Thoracic aorta (tissue), 2 donors: Measurements from ENCODE around the gene CTAGE9. TPM values are rescaled to one million over a fixed set of nuclear protein-coding genes. Genes with fewer than 3 reads are reported as not detected.

Source experiments
- ATAC-seq: fragments of 150-250 bp; one replicate; pipeline ENCODE4 v1.8.0; 2017; ENCODE audit warnings: low read depth; ENCODE audit not compliant: insufficient number of reproducible peaks, low FRiP score
- DNase-seq: peaks from one replicate; pipeline ENCODE4 v3.0.0-alpha.2; 2020; ENCODE audit warnings: low spot score
- H3K27ac ChIP-seq, 2 donors: fragments of 200-600 bp; sonication (generic); 1 replicate in 1 of 2; 2 replicates in 1 of 2; pipeline ENCODE4 v1.5.1; 2016; ENCODE audit warnings: mild to moderate bottlenecking in 2 of 2, moderate library complexity in 2 of 2
- H3K27me3 ChIP-seq: fragments of 200-600 bp; sonication (generic); replicated peaks from 2 replicates; pipeline ENCODE4 v1.6.0; 2016; ENCODE audit warnings: mild to moderate bottlenecking; ENCODE audit not compliant: insufficient read depth
- H3K36me3 ChIP-seq: fragments of 200-600 bp; sonication (generic); one replicate; pipeline ENCODE4 v1.5.1; 2016
- H3K4me1 ChIP-seq, 2 donors: fragments of 200-600 bp; sonication (generic); 1 replicate in 1 of 2; 2 replicates in 1 of 2; pipeline versions ENCODE4 v1.5.1 to v1.6.0; 2016; ENCODE audit warnings: low read depth in 2 of 2, mild to moderate bottlenecking in 1 of 2; ENCODE audit not compliant: control insufficient read depth in 1 of 2
- H3K4me3 ChIP-seq: fragments of 200-600 bp; sonication (generic); 2 replicates; pipeline ENCODE4 v1.5.1; 2016; ENCODE audit warnings: mild to moderate bottlenecking
- H3K9me3 ChIP-seq: fragments of 200-600 bp; sonication (generic); 2 replicates; pipeline ENCODE4 v1.5.1; 2016
- total RNA-seq, 2 donors: library from RNA; depleted of rRNA; stranded (reverse); fragments of >200 nt; gene quantifications; one replicate each; pipeline versions ENCODE4 v1.1.0 to v1.2.3, GENCODE V29; 2016
- TF ChIP-seq, protein P1 (sequence below): fragments of 200-600 bp; sonication (generic); IDR thresholded peaks from one replicate; pipeline ENCODE4 v1.5.1; 2019; ENCODE audit warnings: antibody characterized with exemption

CTAGE9 gene
- total RNA-seq, 2 donors from 2014 or later = not detected

DNA sequence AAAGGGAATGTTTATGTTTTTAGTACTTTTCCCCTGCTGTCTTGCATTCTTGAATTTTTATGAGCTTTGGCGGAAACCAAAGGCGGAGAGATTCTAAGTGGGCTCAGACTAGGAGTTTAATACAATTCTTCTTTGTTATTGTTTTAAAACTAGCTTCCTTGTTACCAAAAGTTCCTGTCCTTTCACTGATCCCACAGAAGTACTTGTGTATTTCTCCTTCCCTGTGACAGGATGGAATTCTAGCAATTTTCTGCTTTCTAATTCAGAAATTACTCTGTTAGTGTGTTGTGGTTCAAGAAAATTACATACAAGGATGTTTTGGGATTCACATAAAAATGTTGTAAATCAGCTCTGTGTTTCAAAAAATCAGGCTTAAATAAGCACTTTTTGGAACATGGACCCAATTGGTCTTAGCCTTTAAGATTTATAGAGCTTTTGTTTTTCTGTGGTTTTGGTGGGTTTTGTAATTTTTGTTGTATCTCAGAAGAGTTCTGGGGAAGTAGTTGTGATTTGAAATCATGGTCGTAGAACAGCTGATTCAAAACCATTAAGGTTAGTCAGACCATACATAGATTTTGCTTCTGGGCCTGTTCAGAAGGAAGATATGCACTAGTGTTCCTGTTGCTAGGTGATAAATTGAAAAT is 17.6 kb upstream of the CTAGE9 start:
- H3K4me3 ChIP-seq = no peak overlapping the region
- DNase-seq (no peak), ATAC-seq (no peak)
- no peaks in the 10 kb centered on the region for H3K9me3 ChIP-seq
- H3K36me3 ChIP-seq = no peaks in the 10 kb centered on the region
- H3K27ac ChIP-seq = no peak overlapping the region
- no peaks in the 10 kb centered on the region for H3K27me3 ChIP-seq
- TF ChIP-seq, protein P1, sequence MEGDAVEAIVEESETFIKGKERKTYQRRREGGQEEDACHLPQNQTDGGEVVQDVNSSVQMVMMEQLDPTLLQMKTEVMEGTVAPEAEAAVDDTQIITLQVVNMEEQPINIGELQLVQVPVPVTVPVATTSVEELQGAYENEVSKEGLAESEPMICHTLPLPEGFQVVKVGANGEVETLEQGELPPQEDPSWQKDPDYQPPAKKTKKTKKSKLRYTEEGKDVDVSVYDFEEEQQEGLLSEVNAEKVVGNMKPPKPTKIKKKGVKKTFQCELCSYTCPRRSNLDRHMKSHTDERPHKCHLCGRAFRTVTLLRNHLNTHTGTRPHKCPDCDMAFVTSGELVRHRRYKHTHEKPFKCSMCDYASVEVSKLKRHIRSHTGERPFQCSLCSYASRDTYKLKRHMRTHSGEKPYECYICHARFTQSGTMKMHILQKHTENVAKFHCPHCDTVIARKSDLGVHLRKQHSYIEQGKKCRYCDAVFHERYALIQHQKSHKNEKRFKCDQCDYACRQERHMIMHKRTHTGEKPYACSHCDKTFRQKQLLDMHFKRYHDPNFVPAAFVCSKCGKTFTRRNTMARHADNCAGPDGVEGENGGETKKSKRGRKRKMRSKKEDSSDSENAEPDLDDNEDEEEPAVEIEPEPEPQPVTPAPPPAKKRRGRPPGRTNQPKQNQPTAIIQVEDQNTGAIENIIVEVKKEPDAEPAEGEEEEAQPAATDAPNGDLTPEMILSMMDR = no peak
- peaks cover 0 to 2% of the 10 kb centered on the region in 2 donors for H3K4me1 ChIP-seq

DNA sequence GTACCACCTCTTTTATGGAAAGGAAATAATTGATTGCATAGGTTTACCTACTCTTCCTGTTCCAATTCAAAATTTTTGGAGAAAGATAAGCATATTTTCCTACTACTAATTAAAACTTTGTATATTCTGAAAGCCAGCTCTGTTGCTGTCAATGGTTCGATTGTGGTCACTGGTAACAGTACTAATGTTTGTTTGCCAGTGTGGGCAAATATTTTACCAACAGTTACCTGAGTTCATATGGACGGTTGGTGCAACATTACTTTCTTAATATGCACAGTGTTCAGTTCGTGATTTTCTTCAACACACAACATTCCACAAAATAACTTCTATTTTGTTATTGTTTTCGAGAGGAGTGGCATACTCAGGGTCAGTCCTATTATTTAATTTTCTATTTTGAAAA is 17.1 kb upstream of the CTAGE9 start:
- Histone ChIP-seq H3K27ac (no peak overlapping the region), H3K9me3 (no peaks in the 10 kb centered on the region), H3K36me3 (no peaks in the 10 kb centered on the region), H3K27me3 (no peaks in the 10 kb centered on the region), H3K4me1 (no peaks in the 10 kb centered on the region), H3K4me3 (no peak overlapping the region)
- TF ChIP-seq, protein P1 = no peak
- no peak for ATAC-seq
- no peak for DNase-seq

DNA sequence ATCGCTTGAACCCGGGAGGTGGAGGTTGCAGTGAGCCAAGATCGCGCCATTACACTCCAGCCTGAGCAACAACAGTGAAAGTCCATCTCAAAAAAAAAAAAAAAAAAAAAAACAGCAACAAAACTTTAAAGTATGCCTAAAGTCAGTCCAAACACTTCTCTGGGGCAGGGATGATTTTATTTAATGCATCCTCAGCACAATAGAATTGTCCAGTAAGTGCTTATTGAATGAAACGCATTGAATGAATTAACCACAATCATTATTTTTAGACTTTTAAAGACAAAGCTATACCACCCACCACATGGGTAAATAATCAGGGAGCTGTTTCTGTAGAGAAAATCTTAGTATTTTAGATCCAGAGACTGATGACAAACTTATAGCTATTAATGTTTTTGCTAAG is 16.6 kb upstream of the CTAGE9 start:
- TF ChIP-seq, protein P1 = no peak
- ATAC-seq (no peak), DNase-seq (no peak)
- H3K9me3 ChIP-seq = no peaks in the 10 kb centered on the region
- H3K4me1 ChIP-seq = no peaks in the 10 kb centered on the region
- no peaks in the 10 kb centered on the region for H3K36me3 ChIP-seq
- H3K4me3 ChIP-seq = no peak overlapping the region
- H3K27ac ChIP-seq = no peak overlapping the region
- H3K27me3 ChIP-seq = no peaks in the 10 kb centered on the region

DNA sequence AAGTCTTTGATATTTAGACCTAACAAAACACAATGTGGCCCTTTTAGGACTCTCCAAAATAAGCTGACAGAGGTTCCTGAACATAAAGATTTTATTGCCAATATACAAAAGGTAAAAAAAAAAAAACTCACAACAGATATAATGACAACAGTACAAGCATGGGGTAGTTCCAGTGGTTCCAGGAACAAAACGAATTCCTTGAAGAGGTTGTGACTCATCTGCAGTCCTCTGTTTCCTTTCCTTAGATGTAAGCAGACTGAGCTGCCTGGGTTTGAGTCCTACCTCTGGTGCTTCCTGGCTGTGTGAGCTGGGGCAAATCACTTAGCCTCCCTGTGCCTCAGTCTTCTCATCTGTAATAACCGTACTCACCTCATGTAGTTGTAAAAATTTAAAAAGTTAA is 13.3 kb upstream of the CTAGE9 start:
- Histone ChIP-seq H3K4me3 (no peak overlapping the region), H3K4me1 (no peaks in the 10 kb centered on the region), H3K27me3 (no peaks in the 10 kb centered on the region), H3K36me3 (no peaks in the 10 kb centered on the region), H3K9me3 (no peaks in the 10 kb centered on the region), H3K27ac (no peak overlapping the region)
- DNase-seq (no peak), ATAC-seq (no peak)
- TF ChIP-seq, protein P1 = no peak

DNA sequence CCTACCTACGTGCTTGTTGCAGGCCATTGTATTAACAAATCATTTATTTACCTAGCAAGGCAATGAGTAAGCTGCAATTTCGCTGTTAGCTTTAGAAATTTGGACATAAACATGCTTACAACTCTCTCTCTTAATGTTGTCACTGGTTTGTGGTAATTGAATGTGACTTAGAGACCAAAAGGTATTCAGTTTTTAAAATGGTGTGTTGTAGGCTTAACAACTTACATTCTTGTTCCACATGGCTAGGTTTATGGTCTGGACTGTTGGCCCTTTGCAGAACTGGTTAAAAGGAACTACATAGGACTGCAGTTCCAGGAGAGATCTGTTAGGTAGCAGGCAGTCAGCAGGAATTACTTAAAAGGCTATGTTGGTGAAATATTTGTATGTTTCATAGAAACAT is 10.3 kb upstream of the CTAGE9 start:
- Histone ChIP-seq H3K4me3 (no peak overlapping the region), H3K27ac (no peak overlapping the region), H3K27me3 (no peaks in the 10 kb centered on the region), H3K9me3 (no peaks in the 10 kb centered on the region), H3K36me3 (no peaks in the 10 kb centered on the region), H3K4me1 (no peaks in the 10 kb centered on the region)
- TF ChIP-seq, protein P1 = no peak
- no peak for DNase-seq
- ATAC-seq = no peak
